ENCODE data around the gene PKHD1. TPM values are rescaled to one million over a fixed set of nuclear protein-coding genes. Genes with fewer than 3 reads are reported as not detected.

Gene PKHD1
- total RNA-seq: under 0.01 and 2.4 TPM in 2 replicates

DNA sequence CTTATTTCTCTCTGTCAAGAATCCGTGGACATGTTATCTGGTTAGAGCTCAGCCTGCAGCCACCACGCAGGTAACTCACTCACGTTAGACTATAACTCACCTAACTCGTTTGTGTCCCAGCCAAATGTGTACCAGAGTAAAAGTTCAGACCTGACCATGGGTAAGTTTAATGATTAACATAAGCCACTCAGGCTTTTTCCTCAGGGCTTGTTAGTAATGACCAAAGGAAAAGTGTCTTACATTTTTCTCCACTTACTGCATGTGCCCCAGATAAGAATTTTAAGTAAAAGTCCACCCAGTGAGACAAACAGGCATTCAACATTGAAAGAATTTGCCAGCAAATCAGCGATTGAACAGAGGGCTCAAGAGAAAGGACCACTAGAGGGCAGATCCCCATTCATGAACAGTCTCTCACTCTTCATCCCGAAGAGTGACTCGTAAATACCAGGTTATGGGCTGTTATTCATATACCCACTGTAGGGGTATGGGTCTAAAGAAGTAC is at the start of gene PKHD1:
Gene PKHD1, minus strand, starts transcription at position 116 of the 502 bp plus-strand sequence. CDS start 2,680 bp downstream, outside the sequence.

Other genes with a start within 250 kb of the PKHD1 start
- gene IL17A, start 98.8 kb upstream of the PKHD1 start, total RNA-seq: not detected in 2 replicates
- gene IL17F, start 156.9 kb upstream of the PKHD1 start, total RNA-seq: not detected in 2 replicates
- 20.7 and 24.8 TPM in 2 replicates for gene MCM3, start 197.1 kb upstream of the PKHD1 start, total RNA-seq